Loucy (cell line): ENCODE data around the gene TPCN2.

Source experiments
- H2AFZ ChIP-seq: fragments of 200-600 bp; sonication (generic); 2 replicates; pipeline ENCODE4 v1.6.0; 2016; ENCODE audit warnings: antibody characterized with exemption, mild to moderate bottlenecking, low read length, moderate library complexity
- H3F3A ChIP-seq: fragments of 200-600 bp; 2 replicates; pipeline ENCODE4 v1.6.0; 2016; ENCODE audit warnings: antibody characterized with exemption, low read depth, mild to moderate bottlenecking
- H3K27me3 ChIP-seq: fragments of 200-600 bp; sonication (generic); 2 replicates; pipeline ENCODE4 v1.6.1; 2014; ENCODE audit warnings: low read length, mild to moderate bottlenecking; ENCODE audit not compliant: insufficient read depth, poor library complexity, severe bottlenecking
- H3K36me3 ChIP-seq: fragments of 200-600 bp; sonication (generic); 2 replicates; pipeline ENCODE4 v1.6.1; 2016; ENCODE audit warnings: low read length; ENCODE audit not compliant: insufficient read depth
- H3K4me1 ChIP-seq: fragments of 200-600 bp; sonication (generic); 2 replicates; pipeline ENCODE4 v1.5.1; 2014; ENCODE audit warnings: low read length, mild to moderate bottlenecking; ENCODE audit not compliant: insufficient read depth, poor library complexity, severe bottlenecking
- H3K4me2 ChIP-seq: fragments of 200-600 bp; sonication (generic); 2 replicates; pipeline ENCODE4 v1.6.0; 2014; ENCODE audit warnings: antibody characterized with exemption, low read length, low read depth, mild to moderate bottlenecking; ENCODE audit not compliant: poor library complexity, severe bottlenecking
- H3K4me3 ChIP-seq: fragments of 200-600 bp; sonication (generic); 2 replicates; pipeline ENCODE4 v1.5.1; 2014; ENCODE audit warnings: low read length, mild to moderate bottlenecking, mixed read lengths; ENCODE audit not compliant: poor library complexity, severe bottlenecking
- H3K79me2 ChIP-seq: fragments of 200-600 bp; sonication (generic); 2 replicates; pipeline ENCODE4 v1.6.1; 2014; ENCODE audit warnings: low read length; ENCODE audit not compliant: insufficient read depth
- H3K9ac ChIP-seq: fragments of 200-600 bp; sonication (generic); 2 replicates; pipeline ENCODE4 v1.6.0; 2014; ENCODE audit warnings: mild to moderate bottlenecking, low read depth, low read length, moderate library complexity; ENCODE audit not compliant: poor library complexity, severe bottlenecking
- H3K9me2 ChIP-seq: fragments of 200-600 bp; sonication (generic); replicated peaks from 2 replicates; pipeline ENCODE4 v1.6.1; 2016; ENCODE audit warnings: low read depth, low read length, mixed read lengths
- H3K9me3 ChIP-seq: fragments of 200-600 bp; sonication (generic); 2 replicates; pipeline ENCODE4 v1.6.1; 2014; ENCODE audit warnings: mild to moderate bottlenecking, antibody characterized with exemption, low read length, low read depth; ENCODE audit not compliant: insufficient read depth
- H4K20me1 ChIP-seq: fragments of 200-600 bp; sonication (generic); 2 replicates; pipeline ENCODE4 v1.6.0; 2014; ENCODE audit warnings: antibody characterized with exemption, low read length, mild to moderate bottlenecking; ENCODE audit not compliant: insufficient read depth, poor library complexity, severe bottlenecking
- EZH2phosphoT487 ChIP-seq: fragments of 200-600 bp; IDR thresholded peaks from 2 replicates; pipeline ENCODE4 v1.6.1; 2018; ENCODE audit warnings: antibody characterized with exemption, mild to moderate bottlenecking, moderate library complexity, borderline replicate concordance
- TF ChIP-seq, protein P1 (sequence below): fragments of 200-600 bp; sonication (generic); conservative IDR thresholded peaks from 2 replicates; pipeline ENCODE4 v1.5.1; 2014; ENCODE audit warnings: mild to moderate bottlenecking, antibody characterized with exemption, low read length

TPCN2 gene

DNA sequence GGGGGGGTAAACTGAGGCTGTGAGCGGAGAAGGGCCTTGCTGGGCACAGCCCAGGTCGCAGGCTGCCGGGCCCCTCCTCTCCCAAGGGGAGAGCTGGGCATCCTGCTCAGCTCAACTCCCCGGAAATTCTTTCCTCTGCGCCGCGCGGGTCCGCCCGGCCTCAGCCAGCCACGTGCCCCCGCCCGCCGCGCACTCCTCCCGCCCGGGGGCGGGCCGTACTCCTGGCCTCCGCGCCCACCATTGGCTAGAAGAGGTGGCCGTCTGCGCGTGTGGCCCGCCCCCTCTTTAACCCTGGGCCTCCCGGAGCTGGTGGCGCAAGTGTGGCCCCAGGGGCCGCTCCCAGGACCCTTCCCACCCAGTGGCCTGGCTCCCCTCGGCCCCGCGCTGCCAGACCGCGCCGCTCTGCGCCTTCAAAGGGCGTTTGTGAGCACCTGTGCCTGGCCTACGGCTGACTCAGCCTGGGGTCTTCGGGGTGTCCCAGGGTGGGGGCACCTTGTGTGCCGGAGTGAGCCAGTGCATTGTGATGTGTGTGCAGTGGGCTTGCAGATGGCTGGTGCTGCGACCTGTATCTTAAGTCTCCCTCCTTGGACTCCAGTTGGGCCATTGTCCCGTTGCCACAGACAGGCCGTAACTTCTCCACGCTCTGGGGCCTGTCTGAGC is 37.6 kb upstream of the TPCN2 start:
- Histone ChIP-seq H3K36me3 (no peaks in the 10 kb centered on the region), H3K9me2 (no peaks in the 10 kb centered on the region), H3K79me2 (no peaks in the 10 kb centered on the region), H3K9me3 (no peaks in the 10 kb centered on the region), H3K4me1 (no peaks in the 10 kb centered on the region), H3K27me3 (no peaks in the 10 kb centered on the region), H4K20me1 (no peaks in the 10 kb centered on the region), H3K4me3 (no peak overlapping the region), H2AFZ (no peak overlapping the region), H3K9ac (no peak overlapping the region), H3F3A (no peaks in the 10 kb centered on the region), H3K4me2 (no peak overlapping the region)
- TF ChIP-seq, protein P1, sequence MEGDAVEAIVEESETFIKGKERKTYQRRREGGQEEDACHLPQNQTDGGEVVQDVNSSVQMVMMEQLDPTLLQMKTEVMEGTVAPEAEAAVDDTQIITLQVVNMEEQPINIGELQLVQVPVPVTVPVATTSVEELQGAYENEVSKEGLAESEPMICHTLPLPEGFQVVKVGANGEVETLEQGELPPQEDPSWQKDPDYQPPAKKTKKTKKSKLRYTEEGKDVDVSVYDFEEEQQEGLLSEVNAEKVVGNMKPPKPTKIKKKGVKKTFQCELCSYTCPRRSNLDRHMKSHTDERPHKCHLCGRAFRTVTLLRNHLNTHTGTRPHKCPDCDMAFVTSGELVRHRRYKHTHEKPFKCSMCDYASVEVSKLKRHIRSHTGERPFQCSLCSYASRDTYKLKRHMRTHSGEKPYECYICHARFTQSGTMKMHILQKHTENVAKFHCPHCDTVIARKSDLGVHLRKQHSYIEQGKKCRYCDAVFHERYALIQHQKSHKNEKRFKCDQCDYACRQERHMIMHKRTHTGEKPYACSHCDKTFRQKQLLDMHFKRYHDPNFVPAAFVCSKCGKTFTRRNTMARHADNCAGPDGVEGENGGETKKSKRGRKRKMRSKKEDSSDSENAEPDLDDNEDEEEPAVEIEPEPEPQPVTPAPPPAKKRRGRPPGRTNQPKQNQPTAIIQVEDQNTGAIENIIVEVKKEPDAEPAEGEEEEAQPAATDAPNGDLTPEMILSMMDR = no peak
- TF ChIP-seq EZH2phosphoT487 = no peak

DNA sequence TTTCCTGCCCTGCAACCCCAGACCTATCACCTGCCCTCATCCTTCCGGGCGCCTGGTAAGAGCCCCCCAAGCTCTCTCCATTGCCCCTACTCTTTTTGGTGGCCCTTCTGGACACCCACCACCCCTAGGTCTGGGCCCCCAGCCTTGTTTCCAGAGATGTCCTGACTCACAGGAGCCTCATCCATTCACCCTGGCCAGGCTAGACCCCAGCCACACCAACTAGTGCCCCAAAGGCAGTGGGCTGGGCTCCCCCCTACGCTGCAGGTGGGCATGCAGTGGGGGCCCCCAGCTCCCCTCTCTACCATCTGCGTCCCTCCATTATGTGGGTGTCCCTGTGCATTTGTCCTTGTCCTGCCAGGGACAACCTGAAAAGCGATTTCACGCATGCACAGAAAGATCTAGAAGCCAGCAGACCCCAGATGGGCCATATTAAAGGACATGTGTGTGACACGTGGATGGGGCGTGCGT is 37.1 kb upstream of the TPCN2 start:
- Histone ChIP-seq H3K9ac (no peak overlapping the region), H3K9me3 (no peaks in the 10 kb centered on the region), H3K4me1 (no peaks in the 10 kb centered on the region), H3K4me2 (no peak overlapping the region), H3K36me3 (no peaks in the 10 kb centered on the region), H4K20me1 (no peaks in the 10 kb centered on the region), H3F3A (no peaks in the 10 kb centered on the region), H2AFZ (no peak overlapping the region), H3K4me3 (no peak overlapping the region), H3K27me3 (no peaks in the 10 kb centered on the region), H3K79me2 (no peaks in the 10 kb centered on the region), H3K9me2 (no peaks in the 10 kb centered on the region)
- TF ChIP-seq EZH2phosphoT487 = no peak
- TF ChIP-seq, protein P1 = no peak

DNA sequence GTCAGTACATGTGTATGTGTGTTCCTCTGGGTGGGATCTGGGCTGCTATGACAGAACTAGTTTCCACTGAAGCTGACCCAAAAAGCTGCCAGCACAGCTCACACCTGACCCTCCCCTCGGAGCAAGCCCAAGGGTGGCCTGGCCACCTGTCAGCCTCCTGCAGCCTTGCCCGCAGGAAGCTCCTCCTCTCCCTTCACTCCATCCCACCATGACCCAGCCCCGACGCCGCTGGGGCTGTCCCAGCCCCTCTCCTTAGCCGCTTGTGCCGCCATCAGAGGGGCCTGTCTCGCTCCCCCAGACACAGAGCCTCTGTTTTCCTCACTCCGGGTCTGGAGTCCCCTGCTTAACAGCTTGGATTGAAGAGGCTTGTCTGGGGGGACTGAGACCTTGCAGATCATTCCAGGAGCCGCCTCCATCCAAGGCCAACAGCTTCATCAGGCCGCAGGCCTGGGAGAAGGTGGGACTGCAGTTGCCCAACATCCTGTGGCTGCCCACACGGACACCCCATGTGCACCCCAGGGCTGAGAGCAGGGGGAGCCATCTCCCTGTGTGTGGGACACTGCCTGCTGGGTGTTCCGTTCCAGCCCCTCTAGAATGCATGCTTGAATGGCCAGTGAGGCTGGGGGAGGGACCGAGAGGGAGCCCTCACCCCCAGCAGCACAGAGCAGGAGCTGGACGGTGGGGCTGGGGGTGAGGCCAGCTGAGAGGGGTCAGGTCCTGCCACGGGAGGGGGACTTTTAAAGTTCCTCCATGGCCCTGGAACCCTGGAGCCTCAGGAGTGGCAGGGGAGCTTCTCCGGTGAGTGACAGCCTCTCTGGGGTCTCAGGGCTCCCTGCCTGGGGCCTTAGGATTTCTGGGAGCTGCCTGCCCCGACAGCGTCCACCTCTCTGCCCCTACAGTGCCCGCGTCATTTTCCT is 36.4 kb upstream of the TPCN2 start:
- H3K36me3 ChIP-seq = no peaks in the 10 kb centered on the region
- H3K9me2 ChIP-seq = no peaks in the 10 kb centered on the region
- H3K79me2 ChIP-seq = no peaks in the 10 kb centered on the region
- no peak overlapping the region for H3K9ac ChIP-seq
- H3F3A ChIP-seq = no peaks in the 10 kb centered on the region
- TF ChIP-seq, protein P1 = no peak
- no peak for TF ChIP-seq EZH2phosphoT487
- no peaks in the 10 kb centered on the region for H3K9me3 ChIP-seq
- no peaks in the 10 kb centered on the region for H3K4me1 ChIP-seq
- H4K20me1 ChIP-seq = no peaks in the 10 kb centered on the region
- no peak overlapping the region for H2AFZ ChIP-seq
- H3K4me3 ChIP-seq = no peak overlapping the region
- H3K27me3 ChIP-seq = no peaks in the 10 kb centered on the region
- no peak overlapping the region for H3K4me2 ChIP-seq
